HepG2 (cell line): ENCODE data around the gene PKLR. TPM values are rescaled to one million over a fixed set of nuclear protein-coding genes. Genes with fewer than 3 reads are reported as not detected.
A peak's percentile ranks its signal among the peaks of the same experiment; 100 is the strongest.

Source experiments
- ASH2L ChIP-seq: fragments of 300-600, 200-600 bp; sonication (generic); IDR thresholded peaks from 2 replicates; pipeline ENCODE4 v1.7.0; 2017; ENCODE audit warnings: low read depth, mild to moderate bottlenecking, moderate library complexity, mixed read lengths, low read length; ENCODE audit not compliant: insufficient read length
- ATF4 ChIP-seq, 2 experiments: fragments of 450-650 bp in 1 of 2; sonication (generic) in 1 of 2; formaldehyde crosslinking; IDR thresholded peaks; 2 replicates each; pipeline versions ENCODE4 v1.5.0 to v1.8.0; 2020 to 2022; ENCODE audit warnings: mild to moderate bottlenecking in 1 of 2, missing genetic modification reagents in 1 of 2
- CBX1 ChIP-seq: IDR thresholded peaks from one replicate; pipeline ENCODE4 v1.6.1; 2016; ENCODE audit warnings: antibody characterized with exemption, low read depth
- DR1 ChIP-seq: sonication (generic); formaldehyde crosslinking; IDR thresholded peaks from 2 replicates; pipeline ENCODE4 v1.8.0; 2021; ENCODE audit warnings: mild to moderate bottlenecking, missing genetic modification reagents, inconsistent platforms
- FOXM1 ChIP-seq: sonication (generic); formaldehyde crosslinking; IDR thresholded peaks from 2 replicates; pipeline ENCODE4 v1.5.0; 2020; ENCODE audit warnings: missing genetic modification reagents
- MIXL1 ChIP-seq: IDR thresholded peaks from 2 replicates; pipeline ENCODE4 v1.6.1; 2016
- SSRP1 ChIP-seq: IDR thresholded peaks from 2 replicates; pipeline ENCODE4 v1.6.1; 2016; ENCODE audit warnings: control low read depth
- XBP1 ChIP-seq: sonication (generic); formaldehyde crosslinking; IDR thresholded peaks from 2 replicates; pipeline ENCODE4 v1.5.0; 2020; ENCODE audit warnings: missing genetic modification reagents
- ZNF563 ChIP-seq: sonication (generic); formaldehyde crosslinking; IDR thresholded peaks from 2 replicates; pipeline ENCODE4 v1.8.0; 2022; ENCODE audit warnings: mild to moderate bottlenecking, moderate library complexity, missing genetic modification reagents
- ZNF605 ChIP-seq: sonication (generic); formaldehyde crosslinking; IDR thresholded peaks from 2 replicates; pipeline ENCODE4 v1.8.0; 2022; ENCODE audit warnings: mild to moderate bottlenecking, missing genetic modification reagents
- ZNF737 ChIP-seq: sonication (generic); formaldehyde crosslinking; IDR thresholded peaks from 2 replicates; pipeline ENCODE4 v1.5.0; 2020; ENCODE audit warnings: missing genetic modification reagents, mild to moderate bottlenecking, borderline replicate concordance
- ZNF768 ChIP-seq: sonication (generic); formaldehyde crosslinking; IDR thresholded peaks from 2 replicates; pipeline ENCODE4 v1.4.0; 2020; ENCODE audit warnings: missing genetic modification reagents
- polyA plus RNA-seq, 8 experiments: library from polyadenylated mRNA; depleted of rRNA in 3 of 8; stranded (reverse) in 7 of 8; unstranded in 1 of 8; fragments of >200 nt; fragmentation: Illumina TruSeq in 4 of 8; extraction: Trizol in 4 of 8; gene quantifications; 2 replicates each; pipeline versions ENCODE4 v1.2.1 to v1.2.3, GENCODE V29; 2011 to 2016; ENCODE audit warnings: low read depth in 4 of 8, missing spikeins in 1 of 8, mixed read lengths in 1 of 8; ENCODE audit not compliant: insufficient read depth in 1 of 8
- total RNA-seq, 5 experiments: library from RNA; depleted of rRNA; stranded (reverse); fragments of >200 nt; fragmentation: Illumina TruSeq; extraction: Trizol; gene quantifications; 2 replicates each; pipeline ENCODE4 v1.2.3, GENCODE V29; 2016; ENCODE audit warnings: low read depth in 1 of 5
- TF ChIP-seq, protein P1 (sequence below): sonication (generic); formaldehyde crosslinking; IDR thresholded peaks from 2 replicates; pipeline ENCODE4 v1.4.0; 2020; ENCODE audit warnings: missing genetic modification reagents, borderline replicate concordance
- TF ChIP-seq, protein P2 (sequence below): IDR thresholded peaks from 2 replicates; pipeline ENCODE4 v1.6.1; 2016; ENCODE audit warnings: low read depth, missing genetic modification reagents, missing compliant biosample characterization
- TF ChIP-seq, protein P3 (sequence below): fragments of 450-650 bp; IDR thresholded peaks from 2 replicates; pipeline ENCODE4 v1.6.1; 2016

PKLR gene
- total and polyA plus RNA-seq, 2 of the 13 experiments (the other 11 are each of a cell fraction or from before 2014, with no cell fraction given) = 10.3 to 29.3 TPM

GRCh38 chr1:155308493-155309422 lies 7.5 kb upstream of the PKLR start, which contains the start of gene FDPS (continued):
- TF ChIP-seq, protein P1, sequence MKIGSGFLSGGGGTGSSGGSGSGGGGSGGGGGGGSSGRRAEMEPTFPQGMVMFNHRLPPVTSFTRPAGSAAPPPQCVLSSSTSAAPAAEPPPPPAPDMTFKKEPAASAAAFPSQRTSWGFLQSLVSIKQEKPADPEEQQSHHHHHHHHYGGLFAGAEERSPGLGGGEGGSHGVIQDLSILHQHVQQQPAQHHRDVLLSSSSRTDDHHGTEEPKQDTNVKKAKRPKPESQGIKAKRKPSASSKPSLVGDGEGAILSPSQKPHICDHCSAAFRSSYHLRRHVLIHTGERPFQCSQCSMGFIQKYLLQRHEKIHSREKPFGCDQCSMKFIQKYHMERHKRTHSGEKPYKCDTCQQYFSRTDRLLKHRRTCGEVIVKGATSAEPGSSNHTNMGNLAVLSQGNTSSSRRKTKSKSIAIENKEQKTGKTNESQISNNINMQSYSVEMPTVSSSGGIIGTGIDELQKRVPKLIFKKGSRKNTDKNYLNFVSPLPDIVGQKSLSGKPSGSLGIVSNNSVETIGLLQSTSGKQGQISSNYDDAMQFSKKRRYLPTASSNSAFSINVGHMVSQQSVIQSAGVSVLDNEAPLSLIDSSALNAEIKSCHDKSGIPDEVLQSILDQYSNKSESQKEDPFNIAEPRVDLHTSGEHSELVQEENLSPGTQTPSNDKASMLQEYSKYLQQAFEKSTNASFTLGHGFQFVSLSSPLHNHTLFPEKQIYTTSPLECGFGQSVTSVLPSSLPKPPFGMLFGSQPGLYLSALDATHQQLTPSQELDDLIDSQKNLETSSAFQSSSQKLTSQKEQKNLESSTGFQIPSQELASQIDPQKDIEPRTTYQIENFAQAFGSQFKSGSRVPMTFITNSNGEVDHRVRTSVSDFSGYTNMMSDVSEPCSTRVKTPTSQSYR = 0 out of 2 replicates have a peak, but pooled peaks have one; percentile 14
- TF ChIP-seq FOXM1 (CRISPR knock-in tag) (no peak), ZNF605 (CRISPR knock-in tag) (peak; percentile 59; the same call in 1 of the 2 replicates), ZNF737 (CRISPR knock-in tag) (peak; percentile 36; the same call in 1 of the 2 replicates), XBP1 (CRISPR knock-in tag) (no peak), ZNF768 (CRISPR knock-in tag) (no peak), ZNF563 (0 out of 2 replicates have a peak, but pooled peaks have one; percentile 50), DR1 (CRISPR knock-in tag) (peak; percentile 94), CBX1 (peak; percentile 58), ASH2L (peak; percentile 59), SSRP1 (CRISPR knock-in tag) (no peak), MIXL1 (peak; percentile 95), ATF4 (CRISPR knock-in tag; IDR thresholded peaks at IDR 0.05) (peak in 1 of 2 experiments; percentile 63; a peak in 2 of 4 replicates)
- TF ChIP-seq, protein P2, sequence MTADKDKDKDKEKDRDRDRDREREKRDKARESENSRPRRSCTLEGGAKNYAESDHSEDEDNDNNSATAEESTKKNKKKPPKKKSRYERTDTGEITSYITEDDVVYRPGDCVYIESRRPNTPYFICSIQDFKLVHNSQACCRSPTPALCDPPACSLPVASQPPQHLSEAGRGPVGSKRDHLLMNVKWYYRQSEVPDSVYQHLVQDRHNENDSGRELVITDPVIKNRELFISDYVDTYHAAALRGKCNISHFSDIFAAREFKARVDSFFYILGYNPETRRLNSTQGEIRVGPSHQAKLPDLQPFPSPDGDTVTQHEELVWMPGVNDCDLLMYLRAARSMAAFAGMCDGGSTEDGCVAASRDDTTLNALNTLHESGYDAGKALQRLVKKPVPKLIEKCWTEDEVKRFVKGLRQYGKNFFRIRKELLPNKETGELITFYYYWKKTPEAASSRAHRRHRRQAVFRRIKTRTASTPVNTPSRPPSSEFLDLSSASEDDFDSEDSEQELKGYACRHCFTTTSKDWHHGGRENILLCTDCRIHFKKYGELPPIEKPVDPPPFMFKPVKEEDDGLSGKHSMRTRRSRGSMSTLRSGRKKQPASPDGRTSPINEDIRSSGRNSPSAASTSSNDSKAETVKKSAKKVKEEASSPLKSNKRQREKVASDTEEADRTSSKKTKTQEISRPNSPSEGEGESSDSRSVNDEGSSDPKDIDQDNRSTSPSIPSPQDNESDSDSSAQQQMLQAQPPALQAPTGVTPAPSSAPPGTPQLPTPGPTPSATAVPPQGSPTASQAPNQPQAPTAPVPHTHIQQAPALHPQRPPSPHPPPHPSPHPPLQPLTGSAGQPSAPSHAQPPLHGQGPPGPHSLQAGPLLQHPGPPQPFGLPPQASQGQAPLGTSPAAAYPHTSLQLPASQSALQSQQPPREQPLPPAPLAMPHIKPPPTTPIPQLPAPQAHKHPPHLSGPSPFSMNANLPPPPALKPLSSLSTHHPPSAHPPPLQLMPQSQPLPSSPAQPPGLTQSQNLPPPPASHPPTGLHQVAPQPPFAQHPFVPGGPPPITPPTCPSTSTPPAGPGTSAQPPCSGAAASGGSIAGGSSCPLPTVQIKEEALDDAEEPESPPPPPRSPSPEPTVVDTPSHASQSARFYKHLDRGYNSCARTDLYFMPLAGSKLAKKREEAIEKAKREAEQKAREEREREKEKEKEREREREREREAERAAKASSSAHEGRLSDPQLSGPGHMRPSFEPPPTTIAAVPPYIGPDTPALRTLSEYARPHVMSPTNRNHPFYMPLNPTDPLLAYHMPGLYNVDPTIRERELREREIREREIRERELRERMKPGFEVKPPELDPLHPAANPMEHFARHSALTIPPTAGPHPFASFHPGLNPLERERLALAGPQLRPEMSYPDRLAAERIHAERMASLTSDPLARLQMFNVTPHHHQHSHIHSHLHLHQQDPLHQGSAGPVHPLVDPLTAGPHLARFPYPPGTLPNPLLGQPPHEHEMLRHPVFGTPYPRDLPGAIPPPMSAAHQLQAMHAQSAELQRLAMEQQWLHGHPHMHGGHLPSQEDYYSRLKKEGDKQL (CRISPR knock-in tag) = 0 out of 2 replicates have a peak, but pooled peaks have one; percentile 6
- TF ChIP-seq, protein P3, sequence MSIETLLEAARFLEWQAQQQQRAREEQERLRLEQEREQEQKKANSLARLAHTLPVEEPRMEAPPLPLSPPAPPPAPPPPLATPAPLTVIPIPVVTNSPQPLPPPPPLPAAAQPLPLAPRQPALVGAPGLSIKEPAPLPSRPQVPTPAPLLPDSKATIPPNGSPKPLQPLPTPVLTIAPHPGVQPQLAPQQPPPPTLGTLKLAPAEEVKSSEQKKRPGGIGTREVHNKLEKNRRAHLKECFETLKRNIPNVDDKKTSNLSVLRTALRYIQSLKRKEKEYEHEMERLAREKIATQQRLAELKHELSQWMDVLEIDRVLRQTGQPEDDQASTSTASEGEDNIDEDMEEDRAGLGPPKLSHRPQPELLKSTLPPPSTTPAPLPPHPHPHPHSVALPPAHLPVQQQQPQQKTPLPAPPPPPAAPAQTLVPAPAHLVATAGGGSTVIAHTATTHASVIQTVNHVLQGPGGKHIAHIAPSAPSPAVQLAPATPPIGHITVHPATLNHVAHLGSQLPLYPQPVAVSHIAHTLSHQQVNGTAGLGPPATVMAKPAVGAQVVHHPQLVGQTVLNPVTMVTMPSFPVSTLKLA = peak; percentile 53
